LNCAP (cell line): ENCODE data around the gene IGF1R.

Source experiments
- CTCF ChIP-seq: fragments of 450-650 bp; IDR thresholded peaks from 2 replicates; pipeline ENCODE4 v1.5.1; 2017; ENCODE audit warnings: mild to moderate bottlenecking

Gene IGF1R

GRCh38 chr15:98678484-98678883, 30.1 kb downstream of the IGF1R start:
- TF ChIP-seq CTCF: no peak

- no peak for TF ChIP-seq CTCF
These were observed 32.7 kb downstream of the IGF1R start for GRCh38 chr15:98681061-98681460.

- TF ChIP-seq CTCF: no peak
These were observed 34.8 kb downstream of the IGF1R start for GRCh38 chr15:98682992-98683701.

GRCh38 chr15:98683831-98684230, 35.5 kb downstream of the IGF1R start:
- no peak for TF ChIP-seq CTCF

- TF ChIP-seq CTCF: no peak
These were observed 36.1 kb downstream of the IGF1R start for GRCh38 chr15:98684436-98684835.

GRCh38 chr15:98684995-98685525, 36.7 kb downstream of the IGF1R start:
- TF ChIP-seq CTCF: no peak

GRCh38 chr15:98686983-98687382, 38.6 kb downstream of the IGF1R start:
- TF ChIP-seq CTCF: no peak
